Gastroesophageal sphincter (tissue), 3 donors: ENCODE data around the gene CDC42BPB.
"Not testable (repeated sequence)": the region's sequence is repeated elsewhere in the genome, so short reads cannot be mapped to it uniquely, and the experiment has no call there.

Source experiments
- EP300 ChIP-seq: sonication (generic); formaldehyde crosslinking; IDR thresholded peaks from one replicate; pipeline ENCODE4 v1.6.1; 2017; ENCODE audit warnings: antibody characterized with exemption, mild to moderate bottlenecking
- POLR2A ChIP-seq, 2 donors: fragments of 450-650 bp; IDR thresholded peaks; one replicate each; pipeline ENCODE4 v1.6.1; 2017; ENCODE audit warnings: antibody characterized with exemption in 2 of 2, mild to moderate bottlenecking in 2 of 2, moderate library complexity in 1 of 2
- POLR2AphosphoS5 ChIP-seq: sonication (generic); formaldehyde crosslinking; IDR thresholded peaks from one replicate; pipeline ENCODE4 v1.6.1; 2017; ENCODE audit warnings: antibody characterized with exemption
- TF ChIP-seq, protein P1 (sequence below), 4 experiments: fragments of 200-600 bp in 2 of 4; fragments of 450-650 bp in 2 of 4; sonication (generic) in 1 of 4; IDR thresholded peaks; one replicate each; pipeline ENCODE4 v1.5.1; 2017 to 2019; ENCODE audit warnings: antibody characterized with exemption in 4 of 4, mild to moderate bottlenecking in 2 of 4, moderate library complexity in 2 of 4

DNA sequence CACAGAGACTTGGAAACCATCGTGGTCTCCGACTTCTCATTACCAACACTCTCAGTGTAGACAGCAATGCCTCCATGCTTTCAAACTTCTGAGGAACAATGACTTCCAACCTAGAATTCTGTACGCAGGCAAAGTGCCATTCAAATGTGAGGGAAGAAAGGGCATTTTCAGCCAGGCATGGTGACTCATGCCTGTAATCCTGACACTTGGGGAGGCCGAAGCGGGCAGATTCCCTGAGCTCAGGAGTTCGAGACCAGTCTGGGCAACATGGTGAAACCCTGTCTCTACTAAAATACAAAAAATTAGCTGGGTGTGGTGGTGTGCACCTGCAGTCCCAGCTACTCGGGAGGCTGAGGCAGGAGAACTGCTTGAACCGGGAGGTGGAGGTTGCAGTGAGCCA is 9.9 kb downstream of the CDC42BPB start:
- not testable (repeated sequence) for TF ChIP-seq POLR2AphosphoS5; POLR2A (IDR thresholded peaks at IDR 0.05); EP300
- TF ChIP-seq, protein P1, sequence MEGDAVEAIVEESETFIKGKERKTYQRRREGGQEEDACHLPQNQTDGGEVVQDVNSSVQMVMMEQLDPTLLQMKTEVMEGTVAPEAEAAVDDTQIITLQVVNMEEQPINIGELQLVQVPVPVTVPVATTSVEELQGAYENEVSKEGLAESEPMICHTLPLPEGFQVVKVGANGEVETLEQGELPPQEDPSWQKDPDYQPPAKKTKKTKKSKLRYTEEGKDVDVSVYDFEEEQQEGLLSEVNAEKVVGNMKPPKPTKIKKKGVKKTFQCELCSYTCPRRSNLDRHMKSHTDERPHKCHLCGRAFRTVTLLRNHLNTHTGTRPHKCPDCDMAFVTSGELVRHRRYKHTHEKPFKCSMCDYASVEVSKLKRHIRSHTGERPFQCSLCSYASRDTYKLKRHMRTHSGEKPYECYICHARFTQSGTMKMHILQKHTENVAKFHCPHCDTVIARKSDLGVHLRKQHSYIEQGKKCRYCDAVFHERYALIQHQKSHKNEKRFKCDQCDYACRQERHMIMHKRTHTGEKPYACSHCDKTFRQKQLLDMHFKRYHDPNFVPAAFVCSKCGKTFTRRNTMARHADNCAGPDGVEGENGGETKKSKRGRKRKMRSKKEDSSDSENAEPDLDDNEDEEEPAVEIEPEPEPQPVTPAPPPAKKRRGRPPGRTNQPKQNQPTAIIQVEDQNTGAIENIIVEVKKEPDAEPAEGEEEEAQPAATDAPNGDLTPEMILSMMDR (IDR thresholded peaks at IDR 0.05): not testable (repeated sequence)
